Smooth muscle cell (in vitro differentiated cells): Measurements from ENCODE around the gene HACL1. TPM values are rescaled to one million over a fixed set of nuclear protein-coding genes. Genes with fewer than 3 reads are reported as not detected.
A peak's percentile ranks its signal among the peaks of the same experiment; 100 is the strongest.
"Not testable (repeated sequence)": the region's sequence is repeated elsewhere in the genome, so short reads cannot be mapped to it uniquely, and the experiment has no call there.

ENCODE experiments used
- DNase-seq: peaks from one replicate; lab custom pipeline; 2025; ENCODE audit not compliant: unreplicated experiment; lab: John Stamatoyannopoulos, UW
- H2AFZ ChIP-seq: fragments of 200-600 bp; sonication (generic); 2 replicates; pipeline ENCODE4 v1.6.0; 2016; ENCODE audit warnings: antibody characterized with exemption, low read depth, mild to moderate bottlenecking
- H3F3A ChIP-seq: fragments of 200-600 bp; sonication (generic); 2 replicates; pipeline ENCODE4 v1.6.0; 2017; ENCODE audit warnings: antibody characterized with exemption, low read depth
- H3K27ac ChIP-seq: fragments of 200-600 bp; sonication (generic); 2 replicates; pipeline ENCODE4 v1.5.1; 2016; ENCODE audit warnings: low read depth, mild to moderate bottlenecking
- H3K27me3 ChIP-seq: fragments of 200-600 bp; sonication (generic); 2 replicates; pipeline ENCODE4 v1.6.1; 2016; ENCODE audit warnings: low read depth, mild to moderate bottlenecking
- H3K36me3 ChIP-seq: fragments of 200-600 bp; sonication (generic); 2 replicates; pipeline ENCODE4 v1.5.1; 2016; ENCODE audit warnings: low read depth
- H3K4me1 ChIP-seq: fragments of 200-600 bp; sonication (generic); 2 replicates; pipeline ENCODE4 v1.5.1; 2016; ENCODE audit warnings: low read depth
- H3K4me2 ChIP-seq: fragments of 200-600 bp; sonication (generic); 2 replicates; pipeline ENCODE4 v1.6.0; 2016; ENCODE audit warnings: mild to moderate bottlenecking
- H3K4me3 ChIP-seq: fragments of 200-600 bp; sonication (generic); 2 replicates; pipeline ENCODE4 v1.5.1; 2016; ENCODE audit warnings: mild to moderate bottlenecking
- H3K79me2 ChIP-seq: fragments of 200-600 bp; sonication (generic); 2 replicates; pipeline ENCODE4 v1.6.0; 2016; ENCODE audit warnings: low read depth, mild to moderate bottlenecking
- H3K9ac ChIP-seq: fragments of 200-600 bp; sonication (generic); 2 replicates; pipeline ENCODE4 v1.6.0; 2016; ENCODE audit warnings: low read depth
- H3K9me3 ChIP-seq: fragments of 200-600 bp; sonication (generic); replicated peaks from 2 replicates; pipeline ENCODE4 v1.5.1; 2016; ENCODE audit warnings: low read depth
- H4K20me1 ChIP-seq: fragments of 200-600 bp; sonication (generic); 2 replicates; pipeline ENCODE4 v1.6.0; 2016; ENCODE audit warnings: low read depth
- WGBS: methylation state at CpG from one replicate; pipeline ENCODE4 v1.1.7; 2016; ENCODE audit warnings: low lambda C conversion rate; 5-methylcytosine and 5-hydroxymethylcytosine counted together
- polyA plus RNA-seq: library from polyadenylated mRNA; unstranded; fragments of >200 nt; fragmentation: Nextera tagmentation; extraction: Ambion mirVana; gene quantifications from 2 replicates; pipeline ENCODE4 v1.2.1, GENCODE V29; 2016
- total RNA-seq: library from RNA; depleted of rRNA; stranded (reverse); fragments of >200 nt; gene quantifications from 2 replicates; pipeline ENCODE4 v1.2.3, GENCODE V29; 2014
- TF ChIP-seq, protein P1 (sequence below): fragments of 200-600 bp; sonication (generic); IDR thresholded peaks from 2 replicates; pipeline ENCODE4 v1.5.1; 2017; ENCODE audit warnings: borderline replicate concordance, mild to moderate bottlenecking, antibody characterized with exemption; ENCODE audit not compliant: insufficient read depth, poor library complexity, severe bottlenecking

The HACL1 gene
- total and polyA plus RNA-seq, 2 experiments from 2014 or later, result 11.8 to 13.0 TPM

DNA sequence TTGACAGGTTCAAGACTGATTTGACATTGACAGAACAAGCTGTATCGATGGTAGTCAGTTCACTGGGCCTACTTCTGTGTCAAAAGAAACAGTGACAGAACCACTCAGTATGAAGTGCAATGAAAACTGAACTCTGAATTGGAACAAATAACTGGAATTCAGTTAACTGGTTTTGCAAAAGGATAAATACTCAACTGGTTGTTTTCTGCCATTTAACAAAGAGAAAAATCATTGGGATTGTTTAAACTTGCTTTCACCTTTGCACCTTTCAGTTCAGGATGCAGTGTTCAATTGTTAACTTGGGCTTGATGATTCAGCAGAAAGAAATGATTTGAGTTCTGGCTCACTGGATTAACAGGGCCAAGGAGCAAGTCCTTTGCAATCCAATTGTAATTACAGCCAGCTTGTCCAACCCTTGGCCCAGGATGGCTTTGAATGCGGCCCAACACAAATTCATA is 5.1 kb upstream of the HACL1 start:
- Histone ChIP-seq H2AFZ (no peak overlapping the region), H3K36me3 (no peaks in the 10 kb centered on the region), H3K9ac (no peak overlapping the region), H3K4me1 (peaks cover 7% of the 10 kb centered on the region), H3F3A (no peaks in the 10 kb centered on the region), H3K9me3 (no peaks in the 10 kb centered on the region), H3K27ac (no peak overlapping the region), H3K4me2 (no peak overlapping the region), H3K4me3 (no peak overlapping the region), H4K20me1 (no peaks in the 10 kb centered on the region), H3K27me3 (no peaks in the 10 kb centered on the region), H3K79me2 (no peaks in the 10 kb centered on the region)
- 93% methylated on average over 2 of the region's 2 CpGs for WGBS
- DNase-seq, result no peak
- TF ChIP-seq, protein P1, sequence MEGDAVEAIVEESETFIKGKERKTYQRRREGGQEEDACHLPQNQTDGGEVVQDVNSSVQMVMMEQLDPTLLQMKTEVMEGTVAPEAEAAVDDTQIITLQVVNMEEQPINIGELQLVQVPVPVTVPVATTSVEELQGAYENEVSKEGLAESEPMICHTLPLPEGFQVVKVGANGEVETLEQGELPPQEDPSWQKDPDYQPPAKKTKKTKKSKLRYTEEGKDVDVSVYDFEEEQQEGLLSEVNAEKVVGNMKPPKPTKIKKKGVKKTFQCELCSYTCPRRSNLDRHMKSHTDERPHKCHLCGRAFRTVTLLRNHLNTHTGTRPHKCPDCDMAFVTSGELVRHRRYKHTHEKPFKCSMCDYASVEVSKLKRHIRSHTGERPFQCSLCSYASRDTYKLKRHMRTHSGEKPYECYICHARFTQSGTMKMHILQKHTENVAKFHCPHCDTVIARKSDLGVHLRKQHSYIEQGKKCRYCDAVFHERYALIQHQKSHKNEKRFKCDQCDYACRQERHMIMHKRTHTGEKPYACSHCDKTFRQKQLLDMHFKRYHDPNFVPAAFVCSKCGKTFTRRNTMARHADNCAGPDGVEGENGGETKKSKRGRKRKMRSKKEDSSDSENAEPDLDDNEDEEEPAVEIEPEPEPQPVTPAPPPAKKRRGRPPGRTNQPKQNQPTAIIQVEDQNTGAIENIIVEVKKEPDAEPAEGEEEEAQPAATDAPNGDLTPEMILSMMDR, result no peak

DNA sequence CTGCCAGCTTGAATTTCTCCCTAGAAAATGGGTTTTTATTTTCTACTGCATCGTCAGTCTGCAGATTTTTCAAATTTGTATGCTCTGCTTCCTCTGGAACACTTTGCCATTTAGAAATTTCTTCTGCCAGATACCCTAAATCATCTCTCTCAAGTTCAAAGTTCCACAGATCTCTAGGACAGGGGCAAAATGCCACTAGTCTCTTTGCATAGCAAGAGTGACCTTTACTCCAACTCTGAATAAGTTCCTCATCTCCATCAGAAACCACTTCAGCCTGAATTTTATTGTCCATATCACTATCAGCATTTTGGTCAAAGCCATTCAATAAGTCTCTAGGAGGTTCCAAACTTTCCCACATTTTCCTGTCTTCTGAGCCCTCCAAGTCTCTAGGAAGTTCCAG is 3.2 kb upstream of the HACL1 start:
- H3K9ac ChIP-seq, H3K4me2 ChIP-seq, H3K36me3 ChIP-seq, H2AFZ ChIP-seq, DNase-seq, H3K27ac ChIP-seq, H3F3A ChIP-seq, H4K20me1 ChIP-seq, H3K4me3 ChIP-seq, H3K27me3 ChIP-seq, H3K9me3 ChIP-seq, H3K79me2 ChIP-seq: not testable (repeated sequence)
- 93% methylated on average over 1 of the region's 1 CpG for WGBS
- peaks cover 11% of the 10 kb centered on the region for H3K4me1 ChIP-seq

DNA sequence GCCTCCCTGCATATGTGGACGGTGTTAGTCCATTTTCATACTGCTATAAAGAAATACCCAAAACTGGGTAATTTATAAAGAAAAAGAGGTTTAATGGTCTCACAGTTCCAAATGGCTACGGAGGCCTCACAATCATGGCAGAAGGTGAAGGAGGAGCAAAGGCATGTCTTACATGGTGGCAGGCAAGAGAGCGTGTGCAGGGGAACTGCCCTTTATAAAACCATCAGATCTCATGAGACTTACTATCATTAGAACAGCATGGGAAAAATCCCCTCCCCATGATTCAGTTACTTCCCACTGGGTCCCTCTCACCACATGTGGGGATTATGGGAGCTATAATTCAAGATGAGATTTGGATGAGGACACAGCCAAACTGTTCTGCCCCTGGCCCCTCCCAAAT is 1.4 kb upstream of the HACL1 start:
- H3K4me1 ChIP-seq, result peaks cover 11% of the 10 kb centered on the region
- H3K36me3 ChIP-seq, DNase-seq, H3K79me2 ChIP-seq, H3K27me3 ChIP-seq, H3K9me3 ChIP-seq, H3F3A ChIP-seq, H4K20me1 ChIP-seq, H3K9ac ChIP-seq: not testable (repeated sequence)
- peak overlapping the region; percentile 92 for H3K4me3 ChIP-seq
- H3K4me2 ChIP-seq, result peak overlapping the region; percentile 96
- H2AFZ ChIP-seq, result peak overlapping the region; percentile 97
- peak overlapping the region; percentile 88 for H3K27ac ChIP-seq
- WGBS, result 96% methylated on average over 3 of the region's 3 CpGs

DNA sequence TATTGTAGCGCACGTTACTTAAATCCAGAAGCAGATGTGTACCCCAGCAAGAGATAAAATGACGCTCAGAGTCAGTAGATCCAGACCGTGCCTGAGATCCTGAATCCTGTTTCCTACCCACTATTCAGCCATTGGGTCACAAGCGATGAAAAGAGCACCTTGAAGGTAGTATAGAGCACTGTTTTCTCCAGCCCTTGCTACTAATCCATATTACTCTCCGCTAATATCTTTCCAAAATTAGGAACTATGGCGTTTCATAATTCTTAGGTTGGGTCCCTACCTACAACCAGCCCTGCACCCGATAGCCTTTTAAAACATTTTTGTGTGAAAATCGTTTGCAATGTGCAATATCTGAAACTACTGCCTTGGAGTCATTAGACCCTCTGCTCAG is 772 bp upstream of the HACL1 start:
- Histone ChIP-seq H3K27ac (peak overlapping the region; percentile 88), H3K9me3 (no peaks in the 10 kb centered on the region), H3K4me3 (peak overlapping the region; percentile 92), H4K20me1 (no peaks in the 10 kb centered on the region), H3K4me2 (peak overlapping the region; percentile 96), H3K36me3 (no peaks in the 10 kb centered on the region), H3K27me3 (no peaks in the 10 kb centered on the region), H2AFZ (peak overlapping the region; percentile 97), H3K79me2 (peaks cover 6% of the 10 kb centered on the region), H3F3A (no peaks in the 10 kb centered on the region), H3K9ac (peak overlapping the region; percentile 85), H3K4me1 (peaks cover 11% of the 10 kb centered on the region)
- TF ChIP-seq, protein P1, result no peak
- no peak for DNase-seq
- 8% methylated on average over 9 of the region's 9 CpGs for WGBS

DNA sequence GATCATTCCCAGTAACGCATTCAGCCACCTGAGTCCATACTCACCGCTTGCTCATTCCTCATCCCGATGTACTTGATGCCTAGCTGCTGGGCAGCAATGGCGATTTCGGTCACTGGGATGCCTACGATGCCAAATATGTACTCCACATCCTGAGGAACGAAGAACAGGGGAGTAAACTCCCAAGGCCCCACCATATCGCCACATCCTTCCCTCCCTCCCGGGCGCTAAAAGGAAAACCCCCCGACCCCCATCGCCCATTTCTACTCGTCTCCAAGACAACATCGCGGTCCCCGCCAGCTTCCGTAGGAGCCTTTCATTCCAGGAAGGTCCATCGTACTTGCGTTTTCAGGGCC is 347 bp downstream of the HACL1 start:
- Histone ChIP-seq H3K9me3 (no peaks in the 10 kb centered on the region), H3F3A (no peaks in the 10 kb centered on the region)
- WGBS, result 2% methylated on average over 18 of the region's 19 CpGs

More for the DNA sequence above, 347 bp downstream of the HACL1 start:
- H3K4me1 ChIP-seq, result peaks cover 11% of the 10 kb centered on the region
- peak overlapping the region; percentile 88 for H3K27ac ChIP-seq
- no peak for DNase-seq
- H3K27me3 ChIP-seq, result no peaks in the 10 kb centered on the region
- H4K20me1 ChIP-seq, result no peaks in the 10 kb centered on the region
- peak overlapping the region; percentile 92 for H3K4me3 ChIP-seq
- TF ChIP-seq, protein P1, result no peak
- H3K36me3 ChIP-seq, result no peaks in the 10 kb centered on the region
- peaks cover 6% of the 10 kb centered on the region for H3K79me2 ChIP-seq
- peak overlapping the region; percentile 95 for H2AFZ ChIP-seq
- peak overlapping the region; percentile 67 for H3K9ac ChIP-seq
- peak overlapping the region; percentile 96 for H3K4me2 ChIP-seq
